Astrocyte (in vitro differentiated cells and primary cell): ENCODE data around the gene IER5.

ENCODE experiments used
- CTCF ChIP-seq: IDR thresholded peaks from 2 replicates; pipeline ENCODE4 v1.5.1; 2011; ENCODE audit warnings: low read depth, mild to moderate bottlenecking, inconsistent platforms, low read length, moderate library complexity; ENCODE audit not compliant: insufficient read depth
- EZH2 ChIP-seq: IDR thresholded peaks from 2 replicates; pipeline ENCODE4 v1.6.1; 2012; ENCODE audit warnings: mild to moderate bottlenecking, low read length, inconsistent platforms; ENCODE audit not compliant: insufficient read depth

- TF ChIP-seq CTCF (no peak), EZH2 (no peak)
Measured at GRCh38 chr1:181131255-181131941, 42.9 kb downstream of the IER5 start.
